NOMO-1 (cell line): ENCODE results near the gene GNB5.

Experiments
- DNase-seq, 2 experiments: peaks; one replicate each; lab custom pipeline; 2025; ENCODE audit not compliant: unreplicated experiment in 2 of 2; lab: John Stamatoyannopoulos, UW

GNB5 gene

DNA sequence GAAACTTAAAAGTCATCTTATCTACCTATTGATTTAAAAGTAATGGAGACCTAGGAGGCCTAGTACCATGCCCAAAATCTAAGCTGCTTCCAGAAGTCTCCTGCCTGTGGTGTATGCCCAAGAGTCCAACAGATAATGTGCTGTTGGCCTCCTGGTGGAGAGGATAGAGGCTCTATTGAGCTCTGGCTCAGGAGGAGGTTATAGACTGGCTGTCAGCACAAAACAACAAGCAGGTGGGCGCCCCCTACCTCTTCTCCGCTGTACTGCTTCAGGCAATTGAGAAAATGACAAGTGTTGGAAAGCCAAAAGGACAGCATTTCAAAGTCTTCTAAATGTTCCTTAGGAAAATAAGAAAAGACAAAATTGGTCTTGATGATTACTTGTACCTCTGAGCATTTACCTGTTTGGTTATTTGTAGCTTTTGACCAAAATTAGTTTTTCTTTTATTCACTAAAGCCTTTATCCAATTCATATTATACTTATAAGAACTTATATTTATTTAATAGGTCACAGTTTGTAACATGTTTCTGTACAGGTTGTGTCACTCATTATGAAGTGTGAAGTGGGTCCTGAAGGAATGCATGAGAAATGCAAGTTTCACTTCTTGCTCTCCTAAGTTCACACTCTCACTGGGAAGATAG lies 17.2 kb upstream of the GNB5 start:
- peak; percentile 29 to 60 for DNase-seq

DNA sequence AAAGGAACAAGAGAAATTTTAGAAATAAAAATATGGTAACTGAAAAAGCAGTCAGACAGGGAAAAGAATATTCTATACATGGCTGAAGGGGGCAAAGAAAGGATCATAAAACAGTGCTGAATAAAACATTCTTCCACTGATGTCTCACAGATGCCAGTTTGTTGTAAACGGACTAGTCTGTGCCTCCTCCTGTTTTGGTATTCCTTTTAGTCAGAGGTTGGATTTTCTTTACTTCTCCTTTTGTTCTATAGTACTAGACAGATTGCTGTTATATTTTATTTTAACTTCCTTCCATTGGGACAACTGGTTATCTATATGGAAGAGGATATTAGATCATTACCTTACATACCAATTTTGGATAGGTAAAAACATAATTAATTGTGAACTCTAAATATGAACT lies 16.0 kb upstream of the GNB5 start:
- DNase-seq, result peak in 1 of 2 experiments; percentile 9

DNA sequence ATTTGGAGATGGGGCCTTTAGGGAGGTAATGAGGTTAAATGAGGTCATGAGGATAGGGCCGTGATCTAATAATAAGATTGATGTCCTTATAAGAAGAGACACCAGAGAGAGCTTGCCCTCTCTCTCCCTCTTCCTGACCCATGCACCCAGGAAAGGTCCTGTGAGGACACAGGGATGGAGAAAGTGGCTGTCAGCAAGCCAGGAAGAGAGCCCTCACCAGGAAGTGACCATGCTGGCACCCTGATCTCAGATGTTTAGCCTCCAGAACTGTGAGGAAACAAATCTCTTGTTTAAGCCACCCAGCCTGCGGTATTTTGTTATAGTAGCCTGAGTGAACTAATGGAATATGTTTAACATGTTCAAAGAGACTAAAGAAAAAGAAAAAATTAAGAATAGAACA lies 15.3 kb upstream of the GNB5 start:
- DNase-seq, result no peak

DNA sequence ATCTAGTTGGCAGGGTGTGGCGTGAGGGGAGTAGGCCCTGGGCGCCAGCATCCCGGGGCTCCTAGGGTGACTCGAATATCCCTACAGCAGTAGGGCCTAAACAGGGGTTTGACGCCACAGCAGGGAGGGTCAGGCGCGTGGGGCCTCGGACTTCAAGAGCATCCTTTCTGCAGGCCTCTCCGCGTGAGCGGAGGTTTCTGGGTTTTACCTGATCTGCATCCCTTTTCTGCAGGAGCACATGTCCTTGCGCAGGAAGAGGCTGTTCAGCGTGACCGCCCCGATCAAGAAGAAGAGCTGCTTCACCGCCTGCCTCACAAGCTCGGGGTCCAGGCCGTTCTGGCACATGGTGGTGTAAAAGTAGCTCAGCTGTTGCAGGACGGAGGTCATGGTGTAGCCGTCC lies 13.5 kb upstream of the GNB5 start:
- no peak for DNase-seq

DNA sequence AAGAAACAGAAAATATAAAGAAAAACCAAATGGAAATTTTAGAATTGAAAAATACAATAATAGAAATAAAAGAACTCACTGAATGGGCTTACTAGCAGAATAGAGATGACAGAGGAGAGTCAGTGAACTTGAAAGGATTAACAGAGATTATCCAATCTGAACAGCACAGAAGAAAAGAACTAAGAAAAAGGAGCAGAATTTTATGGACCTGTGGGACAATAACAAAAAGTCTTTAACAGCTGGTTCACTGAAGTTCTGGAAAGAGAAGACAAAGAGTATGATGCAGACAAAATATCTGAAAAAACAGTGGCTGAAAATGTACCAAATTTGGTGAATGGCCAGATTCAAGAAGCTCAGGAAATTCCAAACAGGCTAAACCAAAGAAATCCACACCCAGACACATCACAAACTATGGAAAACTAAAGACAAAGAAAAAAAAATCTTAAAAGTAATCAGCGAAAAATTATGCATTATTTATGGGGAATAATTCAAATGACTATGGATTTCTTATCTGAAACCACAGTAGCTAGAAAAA lies 9.7 kb upstream of the GNB5 start:
- no peak for DNase-seq

DNA sequence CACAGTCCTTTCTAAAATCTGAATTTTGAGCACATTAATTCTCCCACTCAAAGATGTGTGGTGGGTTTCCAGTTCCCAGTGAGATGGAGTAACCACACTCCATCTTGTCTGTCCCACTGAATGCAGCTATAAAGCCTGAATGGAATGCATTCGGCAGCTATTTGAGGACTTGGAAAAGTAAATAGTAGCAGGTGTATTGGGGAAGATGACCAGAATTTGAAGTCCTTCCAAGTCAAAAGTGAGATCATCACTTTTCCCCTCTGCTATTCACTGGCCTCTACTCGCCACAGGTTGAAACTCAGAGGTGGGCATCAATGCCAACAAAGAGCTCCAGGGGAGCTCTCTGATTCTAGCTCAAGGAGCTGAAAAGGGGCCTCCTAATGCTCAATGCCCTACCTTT lies 8.1 kb upstream of the GNB5 start:
- DNase-seq, result no peak

DNA sequence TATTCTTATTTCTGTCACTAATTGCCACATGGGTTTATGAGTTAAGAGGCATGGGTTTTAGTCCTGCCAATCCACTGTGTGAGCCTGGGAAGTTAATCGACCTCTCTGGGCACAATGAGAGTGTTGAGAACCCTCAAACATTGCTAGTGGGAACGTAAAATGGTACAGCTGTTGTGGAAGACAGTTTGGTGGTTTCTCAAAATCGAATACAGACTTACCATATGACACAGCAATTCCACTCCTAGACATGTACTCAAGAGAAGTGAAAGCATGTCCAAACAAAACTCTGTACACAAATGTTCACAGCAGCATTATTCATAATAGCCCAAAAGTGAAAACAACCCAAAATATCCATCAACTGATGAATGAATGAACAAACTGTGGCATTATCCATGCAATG lies 5.7 kb upstream of the GNB5 start:
- no peak for DNase-seq

DNA sequence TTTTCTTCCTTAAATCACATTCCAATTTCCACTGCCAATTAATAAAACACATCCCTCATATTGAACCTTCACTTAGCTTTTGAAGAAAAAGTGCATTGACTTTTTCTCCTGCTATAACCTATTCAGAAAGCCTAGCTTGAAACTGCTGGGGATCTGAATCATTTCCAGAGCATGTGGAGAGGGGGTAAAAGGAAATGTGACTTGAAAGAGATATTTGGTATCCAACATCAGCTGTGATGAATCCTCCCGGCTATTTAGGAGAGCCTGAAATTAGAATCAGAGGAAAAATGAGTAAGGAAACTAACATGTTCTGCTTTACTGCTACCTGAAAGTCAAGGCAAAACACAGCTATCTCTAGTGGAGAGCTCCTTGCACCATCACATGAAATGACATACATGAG lies 2.6 kb upstream of the GNB5 start:
- no peak for DNase-seq

DNA sequence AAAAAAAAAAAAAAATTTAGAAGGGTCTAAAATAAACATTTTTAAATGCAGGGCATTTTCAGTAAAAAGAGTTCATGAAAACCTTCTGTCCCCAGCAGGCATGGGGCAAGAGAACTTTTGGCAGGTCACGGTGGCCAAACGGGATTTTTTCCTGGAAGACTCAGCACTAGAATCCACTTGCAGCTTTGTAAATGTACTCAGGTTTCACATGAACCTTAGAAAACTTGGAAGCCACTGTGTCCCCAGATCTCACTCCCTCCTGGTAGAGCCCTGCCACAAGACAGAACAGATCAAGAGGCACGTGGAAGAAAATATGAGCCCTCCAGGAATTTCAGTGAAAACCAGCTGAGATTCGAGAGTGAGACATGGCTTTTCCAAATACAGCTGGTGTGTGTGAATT lies 2.1 kb upstream of the GNB5 start:
- DNase-seq, result no peak

DNA sequence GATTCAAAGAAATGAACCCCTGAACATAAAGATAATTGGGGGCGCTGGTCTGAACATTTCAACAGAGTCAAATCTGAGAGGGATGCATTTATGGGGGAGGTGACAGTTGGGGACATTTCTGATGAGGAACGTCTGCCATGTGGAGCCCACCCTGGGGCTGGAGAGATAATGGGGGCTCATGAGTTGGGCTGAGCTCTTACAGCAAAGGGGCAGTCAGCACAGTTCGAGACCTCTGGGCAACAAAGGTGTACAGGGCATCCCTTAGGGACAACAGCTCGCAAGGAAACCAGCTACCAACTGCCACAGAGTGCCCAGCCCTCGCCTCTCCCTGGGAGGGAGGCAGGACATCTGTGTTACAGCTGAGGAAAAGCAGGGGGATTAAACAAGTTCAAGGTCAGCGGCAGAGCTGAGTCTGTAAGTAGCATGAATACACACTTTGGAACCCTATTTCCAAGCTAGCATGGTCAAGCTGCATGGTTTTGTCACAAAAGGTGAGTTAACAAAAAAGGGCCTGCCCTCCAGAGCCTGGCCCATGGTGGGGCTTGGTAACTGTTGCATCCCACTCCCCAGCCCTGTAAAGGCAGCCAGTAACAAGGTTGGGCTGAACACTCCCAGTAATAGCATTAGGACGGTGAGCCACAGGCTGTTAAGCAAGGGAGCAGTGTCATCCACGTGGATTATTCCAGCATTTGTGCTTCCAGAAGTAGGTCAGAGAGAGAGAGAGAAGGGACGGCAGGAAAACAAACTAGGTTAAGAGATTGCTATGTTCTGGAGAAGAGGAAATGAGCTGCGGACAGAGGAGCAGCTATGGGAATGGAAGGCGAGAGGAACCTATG lies 4.3 kb downstream of the GNB5 start:
- no peak for DNase-seq

DNA sequence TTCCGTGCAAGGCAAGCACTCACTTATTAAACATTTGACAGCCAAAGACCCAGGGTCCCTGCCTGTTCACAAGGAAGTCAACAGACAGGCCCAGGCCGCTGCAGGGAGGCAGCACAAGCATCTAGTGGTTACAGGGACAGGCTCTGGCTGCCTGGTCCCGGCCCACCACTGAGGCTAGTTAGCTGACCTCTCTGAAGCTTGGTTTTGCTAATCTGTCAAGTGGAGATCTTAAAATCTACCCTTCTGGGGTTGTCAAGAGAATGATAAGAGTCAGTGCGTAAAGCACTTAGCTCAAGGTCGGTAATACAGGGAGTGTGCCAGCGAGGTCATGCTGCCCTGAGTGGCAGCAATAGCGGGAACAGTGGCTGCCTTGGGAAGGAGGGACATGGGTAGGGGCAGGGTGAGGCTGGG lies 6.0 kb downstream of the GNB5 start:
- DNase-seq, result no peak

DNA sequence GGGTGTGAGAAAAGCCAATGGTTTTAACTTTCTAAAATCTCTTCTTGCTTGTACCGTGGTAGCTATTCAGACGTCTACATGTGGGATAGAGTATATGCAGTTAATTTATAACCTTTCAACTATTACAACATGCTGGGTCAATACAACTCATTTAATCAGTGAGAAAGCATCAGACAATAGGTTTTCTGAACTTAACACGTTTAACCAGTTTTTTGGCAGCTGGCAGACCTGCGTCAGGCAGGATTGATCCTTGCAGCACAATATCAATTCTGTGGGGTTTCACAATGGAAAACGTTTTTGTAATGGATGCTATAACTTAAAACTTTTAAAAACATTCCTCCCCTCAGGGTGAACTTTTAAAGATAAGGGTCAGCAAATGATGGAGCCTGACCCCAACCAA lies 6.5 kb downstream of the GNB5 start:
- DNase-seq, result no peak

DNA sequence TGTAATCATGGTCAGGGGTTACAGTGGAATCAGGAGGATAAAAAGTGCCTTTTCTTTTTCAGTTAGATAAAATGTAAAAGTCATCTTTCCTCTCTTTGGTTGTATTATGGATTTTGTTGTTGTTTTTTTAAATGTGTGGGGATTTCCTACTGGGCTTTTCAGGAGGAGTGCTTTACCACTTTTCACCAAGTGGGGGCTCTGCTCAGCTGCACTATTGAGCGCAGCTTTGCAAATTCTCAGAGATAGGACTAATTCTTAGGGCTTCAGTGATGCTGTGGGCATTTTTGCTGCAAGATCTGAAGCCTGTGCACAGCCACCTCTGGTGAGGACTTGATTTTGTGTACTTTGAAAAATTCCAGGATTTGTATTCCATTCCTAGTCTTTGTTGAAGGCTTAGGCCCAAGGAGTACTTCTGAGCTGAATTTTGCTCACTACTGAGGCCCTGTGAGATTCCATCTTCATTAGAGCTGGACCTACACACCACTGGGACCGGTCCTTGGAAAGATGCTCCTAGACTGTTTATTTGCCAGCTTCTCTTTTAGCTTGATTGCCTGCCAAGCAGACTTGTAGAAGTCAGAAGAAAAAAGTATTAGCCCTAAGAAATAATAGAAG lies 7.5 kb downstream of the GNB5 start:
- DNase-seq, result peak in 1 of 2 experiments; percentile 2

DNA sequence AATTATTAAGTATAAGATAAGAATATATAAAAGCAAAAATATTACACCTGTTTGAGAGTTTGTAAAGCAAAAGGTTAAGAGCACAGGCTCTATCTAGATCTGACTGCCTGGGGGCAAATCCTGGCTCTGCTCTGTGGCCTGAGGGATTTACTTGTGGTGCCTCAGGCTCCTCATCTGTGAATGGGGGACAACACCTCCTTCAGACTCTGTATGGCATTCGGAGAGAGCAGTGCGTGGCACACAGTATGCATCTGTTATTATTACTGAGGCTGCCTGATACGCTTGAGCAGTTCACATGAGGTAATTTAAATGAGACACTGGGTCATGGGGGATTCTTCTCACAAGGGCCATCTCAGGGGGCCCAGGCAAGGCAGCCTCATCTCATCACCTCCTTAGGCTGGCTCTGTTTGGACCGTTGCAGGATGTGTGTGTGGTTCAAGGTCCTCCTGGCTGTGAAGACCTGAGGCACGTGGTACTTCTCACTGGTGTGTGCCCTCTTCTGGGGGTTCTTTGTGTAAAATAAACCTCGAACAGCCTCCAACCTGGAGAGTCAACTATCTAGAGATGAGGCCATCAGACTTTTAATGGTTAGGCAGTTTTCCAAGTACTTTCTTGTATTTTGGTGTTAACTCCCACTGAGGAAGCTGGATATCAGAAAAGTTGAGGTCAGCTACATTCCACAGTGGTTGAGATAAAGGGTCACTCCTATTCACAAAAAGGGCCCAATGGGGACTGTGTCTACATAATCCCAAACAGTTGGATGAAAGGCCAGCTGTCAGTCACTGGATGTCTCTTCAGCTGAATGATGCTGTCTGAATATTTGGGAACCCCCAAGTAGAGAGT lies 9.0 kb downstream of the GNB5 start:
- no peak for DNase-seq

DNA sequence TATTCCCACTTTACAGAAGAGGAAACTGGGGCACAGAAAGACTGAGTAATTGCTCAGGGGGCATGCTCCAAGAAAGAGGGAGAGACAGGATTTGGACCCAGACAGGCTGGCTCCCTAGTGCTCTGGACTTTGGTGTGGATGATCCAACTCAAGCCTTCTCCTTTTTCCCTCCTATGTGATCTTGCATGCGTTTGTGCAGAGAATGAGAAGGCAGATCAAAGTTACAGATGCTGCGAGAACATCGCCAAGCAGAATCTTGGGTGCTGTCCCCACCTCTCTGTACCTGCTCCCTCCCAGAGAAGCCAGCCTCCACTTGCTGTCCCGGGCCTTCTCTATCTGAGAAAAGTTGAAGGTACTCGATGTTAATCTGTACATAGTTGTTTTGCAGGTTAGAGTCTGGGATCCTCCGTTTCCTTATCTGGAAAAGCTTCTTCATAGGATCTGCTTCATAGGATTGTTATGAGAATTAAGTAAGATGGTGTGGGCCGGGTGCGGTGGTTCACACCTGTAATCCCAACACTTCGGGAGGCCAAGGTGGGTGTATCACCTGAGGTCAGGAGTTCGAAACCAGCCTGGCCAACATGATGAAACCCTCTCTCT lies 10.2 kb downstream of the GNB5 start:
- DNase-seq, result no peak

DNA sequence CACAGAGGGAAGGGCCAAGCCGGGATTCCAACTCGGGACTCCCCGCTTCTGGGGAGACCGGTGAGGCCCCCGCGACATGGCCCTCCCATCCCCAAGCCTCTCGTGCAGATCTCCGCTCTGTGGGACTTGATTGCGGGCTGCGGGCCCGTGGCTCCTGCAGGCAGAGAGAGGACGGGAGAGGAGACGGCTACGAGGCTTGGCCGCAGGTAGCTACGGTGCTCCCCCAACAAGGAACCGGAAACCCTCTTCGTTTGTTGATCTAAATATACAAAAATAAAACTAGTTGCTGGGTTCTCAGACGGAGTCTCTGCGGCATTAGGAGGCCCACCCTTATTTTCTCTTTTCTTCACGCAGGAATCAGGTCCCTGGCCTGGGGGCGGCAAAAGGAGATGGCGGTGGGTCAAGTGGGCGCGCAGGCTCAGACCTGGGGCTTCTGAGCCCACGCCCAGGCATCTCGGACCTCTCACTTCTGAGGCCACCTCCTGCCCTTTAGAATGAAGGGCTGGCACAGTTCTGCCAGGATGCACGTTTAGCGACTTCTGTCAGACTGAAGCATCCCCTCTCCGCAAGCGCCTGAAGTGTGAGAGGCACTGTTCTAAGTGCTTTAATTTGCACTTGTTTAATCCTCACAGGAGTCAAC lies 10.9 kb downstream of the GNB5 start:
- DNase-seq, result peak in 1 of 2 experiments; percentile 5

DNA sequence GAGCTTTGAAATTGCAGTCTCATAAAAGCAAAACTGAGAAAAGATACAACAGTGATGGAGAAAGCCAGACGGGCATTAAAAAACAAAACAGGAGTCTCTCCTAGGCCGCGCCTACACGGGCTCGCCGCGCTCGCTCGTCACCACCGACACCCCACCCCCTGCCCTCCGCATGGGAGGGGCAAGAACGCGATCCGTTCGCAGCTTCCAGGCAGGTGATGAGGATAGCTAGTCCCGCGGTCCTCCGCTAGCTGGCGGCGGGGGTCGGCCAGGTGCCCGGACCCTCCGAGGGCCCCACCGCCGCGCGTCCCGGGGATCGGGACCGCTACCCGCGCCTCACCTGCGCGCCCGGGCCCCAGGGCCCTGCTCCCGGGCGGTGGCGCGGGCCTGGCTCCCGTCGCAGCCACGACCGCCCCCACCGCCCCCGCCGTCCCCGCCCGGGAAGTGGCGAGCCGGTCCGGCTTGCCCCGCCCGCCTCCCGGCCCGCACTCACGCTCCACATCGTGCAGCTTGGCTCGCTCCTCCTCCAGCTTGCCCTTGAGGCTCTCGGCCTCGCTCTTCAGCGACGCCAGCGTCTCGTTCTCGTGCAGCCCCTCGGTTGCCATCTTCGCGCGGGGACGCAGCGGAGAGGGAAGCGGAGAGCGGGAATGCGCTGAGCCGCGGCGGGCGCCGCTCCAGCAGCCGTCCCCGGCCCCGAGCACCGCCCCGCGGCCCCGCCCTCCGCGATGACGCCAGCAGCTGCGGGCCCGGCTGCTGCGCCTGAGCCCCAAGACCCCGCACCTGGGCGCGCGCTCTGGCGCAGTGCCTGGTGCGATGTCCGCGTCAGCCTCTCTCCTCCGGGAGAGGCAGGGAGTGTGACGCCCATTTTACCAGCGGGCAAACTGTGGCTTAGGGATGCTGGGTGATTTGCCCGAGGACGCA lies 11.7 kb downstream of the GNB5 start:
- peak; percentile 63 to 74 for DNase-seq

DNA sequence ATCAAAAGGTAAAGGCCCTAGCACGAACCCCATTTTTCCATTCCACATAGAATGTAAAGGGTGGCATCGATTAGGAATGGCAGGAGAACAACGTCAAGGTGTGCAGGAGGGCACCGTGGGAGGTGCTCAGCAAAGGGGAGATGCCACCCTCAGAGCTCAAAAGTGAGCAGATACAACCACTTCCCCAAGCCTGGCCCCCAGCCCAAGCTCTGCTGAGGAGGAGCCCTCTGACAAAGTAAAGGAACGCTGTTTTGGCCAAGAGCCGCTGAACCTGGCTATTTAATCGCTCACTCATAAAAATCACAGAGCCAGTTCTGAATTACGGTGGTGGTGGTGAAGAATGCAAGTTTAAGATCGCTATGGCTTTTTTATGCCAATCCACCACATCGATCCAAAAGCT lies 12.4 kb downstream of the GNB5 start:
- no peak for DNase-seq

DNA sequence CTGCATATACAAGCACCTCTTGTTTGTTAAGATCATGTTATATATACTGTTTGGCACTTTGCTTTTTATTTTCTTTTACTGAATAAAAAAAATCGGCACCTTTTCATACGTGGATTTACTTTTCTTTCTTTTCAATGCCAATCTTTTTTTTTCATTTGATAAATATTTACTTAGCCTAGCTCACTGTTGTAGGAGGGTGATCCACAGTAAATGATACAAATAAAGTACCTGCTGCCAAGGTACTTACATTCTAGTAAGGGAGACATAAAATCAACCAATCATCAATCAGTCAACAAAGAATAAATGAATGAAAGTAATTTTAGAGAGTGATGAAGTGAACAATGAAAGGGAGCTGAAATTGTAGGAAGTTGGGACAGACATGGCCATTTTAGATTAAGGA lies 18.3 kb downstream of the GNB5 start:
- no peak for DNase-seq
